ENCODE results near the gene H6PD.

The H6PD gene

GRCh38 chr1:9235096-9235459 lies 504 bp downstream of the H6PD start:
- TF ChIP-seq CTCF (IDR thresholded peaks at IDR 0.05; ENCODE audit: insufficient read depth, low read length, missing control alignments) = no peak
- no peak for DNase-seq (ENCODE audit: low read depth, low spot score)
- POLR2A ChIA-PET = interaction anchor here (0.6 to 1.9 kb wide), 4 partner anchors 10 to 352 kb away, joined by 3 to 7 read pairs (median 4); no protein-coding TSS in a partner anchor
- CTCF ChIA-PET = interaction anchor here (0.6 to 5.6 kb wide), 26 partner anchors 9 to 317 kb away, joined by 3 to 30 read pairs (median 6); no protein-coding TSS in a partner anchor
- H3K4me3 ChIP-seq (ENCODE audit: low read depth, low read length) = peak overlapping the region; percentile 66

GRCh38 chr1:9235560-9235959 lies 986 bp downstream of the H6PD start:
- ChIA-PET CTCF (interaction anchor here (0.6 to 5.6 kb wide), 11 partner anchors 8 to 318 kb away, joined by 3 to 30 read pairs (median 7); no protein-coding TSS in a partner anchor), POLR2A (interaction anchor here (1.9 kb wide), 1 partner anchor 35 kb away, joined by 4 read pairs; no protein-coding TSS in a partner anchor)
- H3K4me3 ChIP-seq (ENCODE audit: low read depth, low read length) = peak overlapping the region; percentile 66
- TF ChIP-seq CTCF (IDR thresholded peaks at IDR 0.05; ENCODE audit: insufficient read depth, low read length, missing control alignments) = no peak
- no peak for DNase-seq (ENCODE audit: low read depth, low spot score)

GRCh38 chr1:9238134-9238533 lies 3.6 kb downstream of the H6PD start:
- ChIA-PET CTCF (interaction anchor here (0.7 to 1.6 kb wide), 3 partner anchors 12 to 252 kb away, joined by 3 to 5 read pairs (median 4); no protein-coding TSS in a partner anchor), POLR2A (no interaction called here)
- TF ChIP-seq CTCF (IDR thresholded peaks at IDR 0.05; ENCODE audit: insufficient read depth, low read length, missing control alignments) = no peak
- DNase-seq (ENCODE audit: low read depth, low spot score) = no peak
- no peak overlapping the region for H3K4me3 ChIP-seq (ENCODE audit: low read depth, low read length)

- no peak for DNase-seq (ENCODE audit: low read depth, low spot score)
- POLR2A ChIA-PET = no interaction called here
- H3K4me3 ChIP-seq (ENCODE audit: low read depth, low read length) = no peak overlapping the region
- CTCF ChIA-PET = interaction anchor here (0.7 to 2.5 kb wide), 3 partner anchors 11 to 128 kb away, joined by 3 to 9 read pairs (median 5); no protein-coding TSS in a partner anchor
- no peak for TF ChIP-seq CTCF (IDR thresholded peaks at IDR 0.05; ENCODE audit: insufficient read depth, low read length, missing control alignments)
Measured at GRCh38 chr1:9238550-9238949, 4.0 kb downstream of the H6PD start.

- ChIA-PET CTCF (interaction anchor here (1.0 to 3.3 kb wide), 5 partner anchors 10 to 129 kb away, joined by 3 to 34 read pairs (median 6); no protein-coding TSS in a partner anchor), POLR2A (no interaction called here)
- DNase-seq (ENCODE audit: low read depth, low spot score) = no peak
- H3K4me3 ChIP-seq (ENCODE audit: low read depth, low read length) = no peak overlapping the region
- TF ChIP-seq CTCF (IDR thresholded peaks at IDR 0.05; ENCODE audit: insufficient read depth, low read length, missing control alignments) = no peak
Measured at GRCh38 chr1:9239622-9240401, 5.2 kb downstream of the H6PD start.

Measured in AG04449 (cell line).